Activated CD4-positive, alpha-beta T cell treated with anti-CD3 and anti-CD28 coated beads, Interleukin-2, amount 50 U/mL, for 24 hours (primary cell): ENCODE measurements around the gene PPID.
A peak's percentile ranks its signal among the peaks of the same experiment; 100 is the strongest.
"Not testable (repeated sequence)": the region's sequence is repeated elsewhere in the genome, so short reads cannot be mapped to it uniquely, and the experiment has no call there.

Experiments used
- DNase-seq, 2 donors: peaks; one replicate each; pipeline ENCODE4 v3.0.0-alpha.2; 2020; ENCODE audit warnings: low read depth in 1 of 2, low spot score in 1 of 2

The PPID gene

DNA sequence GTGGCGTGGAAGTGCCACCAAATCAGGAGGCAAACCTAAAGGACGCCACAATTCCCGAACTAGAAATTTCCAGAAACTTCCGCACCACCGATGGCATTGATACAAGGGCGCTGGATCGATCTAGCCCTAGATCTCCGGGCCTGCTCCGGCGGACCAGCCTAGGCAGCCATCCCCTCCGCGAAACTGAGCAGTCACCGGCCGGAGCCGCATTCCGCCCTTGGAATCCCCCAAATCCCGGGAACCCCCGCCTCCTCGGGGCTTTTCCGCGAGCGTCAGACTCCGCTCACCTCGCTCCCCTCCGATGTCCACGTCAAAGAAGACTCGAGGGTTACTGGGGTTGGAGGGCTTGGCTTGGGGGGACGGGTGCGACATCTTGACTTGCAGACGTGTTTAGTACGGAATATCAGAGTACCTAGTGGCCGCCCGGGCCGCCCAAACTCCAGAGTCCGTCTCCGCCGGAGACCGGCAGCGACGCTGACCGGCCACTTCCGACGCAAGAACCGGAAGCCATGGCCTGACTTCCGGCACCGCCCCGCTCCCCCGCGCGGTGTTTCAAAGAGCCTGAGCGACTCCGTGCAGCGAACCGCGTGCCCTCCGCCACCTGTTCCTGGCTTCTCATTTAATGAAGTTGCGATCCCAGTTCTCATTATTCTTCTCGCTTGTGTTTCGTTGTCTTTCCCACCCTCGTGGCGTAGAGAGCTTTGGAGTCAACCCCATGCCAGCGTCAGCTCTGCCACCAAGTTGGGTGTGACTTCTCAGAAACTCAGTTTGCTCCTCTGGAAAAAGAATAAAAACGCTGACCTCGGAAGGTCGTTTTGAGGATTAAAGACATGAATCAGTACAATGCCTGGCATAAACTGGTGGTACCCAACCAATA is at the start of gene PPID:
Gene PPID, minus strand, starts transcription at position 480 of the 877 bp plus-strand sequence. Its CDS starts 108 bp downstream, at position 372.
- DNase-seq = peak; percentile 73 to 79

DNA sequence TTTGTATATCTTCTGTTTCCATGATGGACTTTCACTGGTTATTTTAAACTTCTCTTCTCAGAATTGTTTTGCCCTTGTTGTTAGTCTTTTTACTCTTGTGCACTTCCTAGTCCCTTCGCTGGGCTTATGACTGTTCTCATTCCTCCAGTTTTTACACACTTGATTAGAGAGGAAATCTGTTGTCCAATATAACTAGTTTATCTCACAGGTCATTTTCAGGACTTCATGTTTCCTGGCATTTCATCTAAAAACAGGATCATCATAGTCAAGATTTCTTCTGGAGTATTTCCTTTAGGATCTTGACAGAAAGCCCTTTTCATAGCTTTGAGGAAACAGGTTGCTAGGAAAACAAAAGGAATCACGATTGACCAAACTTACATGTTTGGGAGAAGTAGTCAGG is 48.6 kb upstream of the PPID start:
- no peak for DNase-seq

DNA sequence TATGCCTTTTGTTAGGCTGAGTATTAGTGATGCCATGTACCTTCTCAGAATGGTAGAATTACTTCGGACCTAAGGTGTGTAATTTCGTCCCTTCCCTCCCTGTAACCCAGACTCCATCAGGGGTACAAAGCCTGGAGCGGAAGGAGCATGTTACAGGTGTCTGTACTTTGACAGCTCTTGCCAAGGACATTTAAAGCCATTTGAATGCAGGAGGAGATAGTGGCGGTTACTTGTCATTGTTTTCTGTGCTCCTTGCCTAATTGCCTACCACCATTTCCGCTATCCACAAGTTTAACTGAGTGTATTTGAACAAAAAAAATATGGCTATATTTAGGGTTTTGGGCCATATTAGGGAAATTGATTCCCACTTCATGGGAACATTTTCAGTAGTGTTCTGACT is 47.5 kb upstream of the PPID start:
- no peak for DNase-seq

DNA sequence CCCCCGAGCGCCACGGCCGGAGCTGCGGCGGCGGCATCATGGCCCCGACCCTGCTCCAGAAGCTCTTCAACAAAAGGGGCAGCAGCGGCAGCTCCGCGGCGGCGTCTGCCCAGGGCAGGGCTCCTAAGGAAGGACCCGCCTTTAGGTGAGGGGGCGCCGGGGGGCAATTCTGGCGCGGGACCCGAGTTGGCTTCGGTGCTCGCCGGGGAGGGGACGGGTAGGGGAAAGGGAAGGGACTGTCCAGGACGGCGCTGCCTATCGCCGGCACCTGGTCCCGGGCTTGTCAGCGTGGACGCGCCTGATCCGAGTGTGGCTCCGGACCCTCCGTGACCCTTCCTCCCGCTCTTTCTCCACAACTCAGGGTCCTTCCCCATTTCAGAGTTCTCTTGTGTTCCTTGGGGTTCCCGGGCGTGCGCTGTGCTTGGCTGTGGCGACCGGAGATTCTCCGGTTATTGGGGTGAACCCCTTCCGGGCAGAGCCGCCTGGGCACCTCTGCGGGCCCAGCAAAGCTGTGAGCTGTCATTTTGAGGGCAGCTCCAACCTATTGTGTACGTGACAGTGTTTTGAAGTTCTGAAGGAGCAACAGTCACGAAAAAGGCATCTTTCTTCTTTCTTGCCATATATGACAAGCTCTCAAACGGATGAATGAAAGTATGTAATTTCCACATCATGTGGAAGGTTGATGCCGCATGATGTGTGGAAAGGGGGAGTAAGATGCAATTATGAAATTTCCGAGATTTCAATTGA is 46.2 kb upstream of the PPID start:
- DNase-seq = peak; percentile 13 to 17

DNA sequence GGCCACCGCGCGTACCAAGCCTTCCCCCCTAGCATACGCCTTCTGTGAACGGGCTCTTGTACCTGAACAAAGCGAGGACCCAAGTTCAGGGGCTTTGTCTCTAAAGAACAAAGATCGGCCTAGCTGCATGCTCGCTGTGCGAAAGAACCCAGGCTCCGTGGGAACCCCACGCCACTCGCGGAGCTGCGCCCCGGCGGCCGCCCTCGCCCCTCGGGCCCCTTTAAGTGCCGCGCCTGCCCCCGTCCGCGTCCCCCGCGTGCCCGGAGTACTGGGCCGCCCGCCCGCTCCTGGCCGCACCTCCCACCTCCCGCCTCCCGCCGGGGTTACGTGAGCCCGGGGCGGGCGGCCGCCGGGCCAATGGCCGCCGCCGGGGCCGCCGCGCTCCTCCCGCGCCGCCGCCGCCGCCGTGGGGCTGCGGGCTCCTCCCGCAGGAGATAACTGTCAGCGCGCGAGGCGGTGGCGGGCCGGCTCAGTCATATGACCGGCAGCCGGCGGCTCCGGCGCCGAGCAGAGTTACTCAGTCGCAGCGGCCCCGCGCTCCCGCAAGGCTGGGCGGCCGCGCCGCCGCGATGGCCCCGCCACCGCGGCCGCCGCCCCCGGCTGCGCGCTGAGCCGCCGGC is 45.5 kb upstream of the PPID start, which contains the start of gene FNIP2:
Gene FNIP2, plus strand, starts transcription at position 472 of the 620 bp plus-strand sequence. CDS start 187 bp downstream, outside the sequence.
- peak; percentile 35 to 39 for DNase-seq

DNA sequence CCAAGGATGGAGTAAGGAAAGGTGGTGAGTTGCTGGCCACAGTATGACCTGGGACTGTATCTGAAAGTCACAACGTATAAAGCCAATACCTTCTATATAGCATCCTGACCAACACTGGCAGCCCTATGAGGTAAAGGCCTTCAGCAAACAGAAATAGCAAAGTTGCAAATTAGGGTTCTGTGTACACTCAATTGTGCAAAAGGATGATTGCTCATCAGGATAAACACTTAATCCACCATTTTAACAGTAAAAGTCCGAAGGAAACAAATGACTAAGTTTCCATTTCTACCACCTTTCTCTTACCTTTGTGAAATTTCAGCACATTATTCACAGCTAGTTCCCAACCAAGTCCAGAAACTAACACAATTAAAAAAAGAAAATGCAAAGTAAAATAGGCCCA is 44.3 kb upstream of the PPID start:
- DNase-seq = no peak

DNA sequence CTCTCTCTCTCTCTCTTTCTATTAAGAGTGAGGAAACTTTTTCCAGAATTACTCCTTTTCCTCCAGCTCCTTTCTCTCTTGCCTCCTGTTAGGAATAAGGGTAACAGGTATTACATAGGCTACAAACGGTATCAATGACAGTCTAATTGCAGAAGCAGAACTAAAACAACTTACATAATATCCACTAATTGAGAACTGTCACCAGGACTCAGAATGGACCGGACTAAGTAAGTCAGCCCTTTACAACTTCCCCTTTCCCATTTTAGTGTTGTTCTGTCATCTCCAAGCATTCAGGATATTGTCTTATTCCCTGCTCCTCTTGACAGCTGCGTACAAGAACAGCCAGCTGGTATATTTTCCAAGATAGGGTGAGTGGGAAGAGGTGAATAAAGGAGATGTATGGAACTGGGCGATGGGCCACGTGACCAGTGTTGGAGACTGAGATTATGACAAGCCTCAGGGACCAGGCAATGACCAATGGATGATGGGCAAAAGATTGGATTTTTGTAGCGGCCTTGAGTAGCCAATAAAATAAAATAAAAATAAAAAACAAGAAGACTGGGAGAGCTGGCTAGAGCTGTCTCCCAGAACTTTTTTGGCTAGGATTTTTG is 43.3 kb upstream of the PPID start:
- DNase-seq = no peak

DNA sequence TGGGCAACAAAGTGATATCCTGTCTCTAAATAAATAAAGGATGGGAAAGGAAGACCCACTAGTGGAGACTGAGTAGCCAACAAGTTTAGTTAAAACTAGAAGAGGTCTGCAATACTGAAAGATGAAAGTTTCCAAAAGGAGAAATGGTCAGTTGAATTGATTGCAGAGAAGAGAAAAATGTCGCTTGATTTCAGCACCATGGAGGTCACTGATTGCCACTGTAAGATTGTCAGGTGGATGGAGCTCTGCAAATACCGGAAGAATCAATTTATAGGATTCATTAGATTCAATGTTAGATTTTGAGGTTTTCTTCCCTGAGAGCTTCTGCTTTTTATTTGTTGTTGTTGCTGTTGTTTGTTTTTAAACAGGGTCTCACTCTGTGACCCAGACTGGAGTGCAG is 40.3 kb upstream of the PPID start:
- no peak for DNase-seq

DNA sequence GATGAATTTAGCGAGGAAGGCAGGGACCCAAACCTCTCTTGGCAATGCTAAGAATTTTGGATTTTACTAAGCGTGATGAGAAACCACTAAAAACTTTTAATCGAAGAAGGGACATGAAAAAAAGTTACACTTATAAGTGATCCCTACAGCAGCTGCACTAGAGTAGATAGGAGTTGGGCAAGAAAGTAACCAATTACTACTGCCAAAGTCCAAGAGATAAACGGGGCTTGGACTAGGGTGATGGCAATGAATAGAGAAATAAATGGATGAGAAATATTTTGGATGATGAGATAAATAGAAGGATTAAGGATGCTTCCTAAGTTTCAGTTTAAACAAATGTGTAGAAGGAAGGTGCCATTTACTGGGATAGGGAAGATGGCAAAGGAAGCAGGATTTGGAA is 39.4 kb upstream of the PPID start:
- no peak for DNase-seq

DNA sequence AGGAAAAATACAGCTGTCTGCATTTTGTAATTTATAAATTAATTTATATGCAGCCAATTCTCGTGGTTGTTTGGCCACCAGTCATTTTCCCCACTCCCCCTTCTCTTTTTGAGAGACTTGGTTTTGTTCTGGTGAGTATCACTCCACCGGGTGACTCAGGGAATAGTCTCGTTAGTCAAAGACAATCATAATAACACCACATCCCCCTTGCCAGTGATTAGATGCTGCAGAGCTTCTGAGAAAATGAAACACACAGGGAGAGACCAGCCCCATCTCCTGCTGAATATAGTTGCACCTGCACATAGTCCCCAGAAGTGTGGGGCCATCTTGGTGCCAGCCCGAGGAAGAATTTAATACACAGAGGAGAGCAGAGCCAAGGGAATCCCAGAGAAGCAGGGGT is 37.7 kb upstream of the PPID start:
- no peak for DNase-seq

DNA sequence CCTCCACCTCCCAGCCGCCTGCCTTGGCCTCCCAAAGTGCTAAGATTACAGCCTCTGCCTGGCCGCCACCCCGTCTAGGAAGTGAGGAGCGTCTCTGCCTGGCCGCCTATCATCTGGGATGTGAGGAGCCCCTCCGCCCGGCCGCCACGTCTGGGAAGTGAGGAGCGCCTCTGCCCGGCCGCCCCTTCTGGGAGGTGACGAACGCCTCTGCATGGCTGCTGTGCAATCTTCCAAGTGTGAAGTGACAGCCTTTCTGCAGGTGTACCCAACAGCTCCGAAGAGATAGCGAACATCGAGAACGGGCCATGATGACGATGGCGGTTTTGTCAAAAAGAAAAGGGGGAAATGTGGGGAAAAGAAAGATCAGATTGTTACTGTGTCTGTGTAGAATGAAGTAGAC is 36.3 kb upstream of the PPID start:
- not testable (repeated sequence) for DNase-seq

DNA sequence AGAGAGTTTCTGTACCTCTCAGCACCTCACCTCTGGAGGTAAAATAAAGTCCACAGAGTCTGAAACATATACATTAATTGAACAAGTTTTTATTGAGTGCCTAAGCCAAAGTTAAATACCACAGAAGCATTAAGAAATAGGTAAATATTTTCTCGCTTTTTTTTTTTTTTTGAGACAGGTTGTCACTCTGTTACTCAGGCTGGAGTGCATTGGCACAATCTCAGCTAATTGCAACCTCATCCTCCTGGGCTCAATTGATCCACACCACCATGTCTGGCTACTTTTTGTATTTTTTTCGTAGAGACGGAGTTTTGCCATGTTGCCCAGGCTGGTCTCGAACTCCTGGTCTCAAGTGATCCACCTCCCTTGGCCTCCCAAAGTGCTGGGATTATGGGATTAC is 35.5 kb upstream of the PPID start:
- DNase-seq = no peak

DNA sequence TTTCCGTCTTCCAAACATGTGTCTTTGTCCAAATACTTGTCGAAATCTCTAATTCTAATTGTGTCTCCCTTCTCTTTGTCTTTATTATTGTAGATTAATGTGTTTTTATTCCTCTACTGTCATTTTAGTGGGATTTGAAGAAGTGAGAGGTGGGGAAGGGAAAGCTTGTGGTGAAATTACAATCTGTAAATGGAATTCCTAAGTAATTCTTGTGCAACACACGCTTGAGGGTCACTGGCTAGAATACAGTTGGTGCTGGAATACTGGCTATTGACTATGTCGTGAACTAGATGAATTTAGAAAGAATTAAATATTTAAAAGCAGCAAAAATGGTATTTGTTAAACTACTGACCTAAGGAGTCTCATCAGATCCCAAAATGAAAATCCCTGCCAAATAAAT is 34.9 kb upstream of the PPID start:
- DNase-seq = no peak

DNA sequence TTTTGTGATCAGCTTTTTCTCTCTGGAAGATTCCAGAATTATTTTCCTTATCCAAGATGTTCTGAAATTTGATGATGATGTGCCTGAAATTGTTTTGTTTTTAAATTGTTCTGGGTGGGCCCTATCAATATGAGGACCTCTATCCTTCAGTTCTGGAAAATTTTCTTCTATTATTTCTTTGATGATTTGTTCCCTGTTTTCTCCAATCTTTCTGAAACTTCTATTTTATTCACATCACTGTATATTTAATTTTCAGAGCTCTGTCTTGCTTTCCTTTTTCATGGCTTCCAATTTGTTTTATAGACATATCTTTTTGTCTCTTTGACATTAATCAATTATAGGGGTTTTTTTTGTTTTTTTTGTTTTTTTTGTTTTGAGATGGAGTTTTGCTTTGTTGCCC is 33.4 kb upstream of the PPID start:
- no peak for DNase-seq

DNA sequence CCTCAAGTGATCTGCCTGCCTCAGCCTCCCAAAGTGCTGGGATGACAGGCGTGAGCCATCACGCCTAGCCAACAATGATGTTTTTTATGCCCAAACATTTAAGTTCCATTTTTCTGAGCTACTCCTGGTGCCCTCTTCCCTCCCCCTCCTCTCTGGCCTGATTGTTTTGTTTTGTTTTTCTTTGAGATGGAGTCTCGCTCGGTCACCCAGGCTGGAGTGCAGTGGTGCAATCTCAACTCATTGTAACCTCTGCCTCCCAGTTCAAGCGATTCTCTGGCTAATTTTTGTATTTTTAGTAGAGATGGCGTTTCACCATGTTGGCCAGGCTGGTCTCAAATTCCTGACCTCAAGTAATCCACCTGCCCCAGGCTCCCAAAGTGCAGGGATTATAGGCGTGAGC is 32.6 kb upstream of the PPID start:
- not testable (repeated sequence) for DNase-seq

DNA sequence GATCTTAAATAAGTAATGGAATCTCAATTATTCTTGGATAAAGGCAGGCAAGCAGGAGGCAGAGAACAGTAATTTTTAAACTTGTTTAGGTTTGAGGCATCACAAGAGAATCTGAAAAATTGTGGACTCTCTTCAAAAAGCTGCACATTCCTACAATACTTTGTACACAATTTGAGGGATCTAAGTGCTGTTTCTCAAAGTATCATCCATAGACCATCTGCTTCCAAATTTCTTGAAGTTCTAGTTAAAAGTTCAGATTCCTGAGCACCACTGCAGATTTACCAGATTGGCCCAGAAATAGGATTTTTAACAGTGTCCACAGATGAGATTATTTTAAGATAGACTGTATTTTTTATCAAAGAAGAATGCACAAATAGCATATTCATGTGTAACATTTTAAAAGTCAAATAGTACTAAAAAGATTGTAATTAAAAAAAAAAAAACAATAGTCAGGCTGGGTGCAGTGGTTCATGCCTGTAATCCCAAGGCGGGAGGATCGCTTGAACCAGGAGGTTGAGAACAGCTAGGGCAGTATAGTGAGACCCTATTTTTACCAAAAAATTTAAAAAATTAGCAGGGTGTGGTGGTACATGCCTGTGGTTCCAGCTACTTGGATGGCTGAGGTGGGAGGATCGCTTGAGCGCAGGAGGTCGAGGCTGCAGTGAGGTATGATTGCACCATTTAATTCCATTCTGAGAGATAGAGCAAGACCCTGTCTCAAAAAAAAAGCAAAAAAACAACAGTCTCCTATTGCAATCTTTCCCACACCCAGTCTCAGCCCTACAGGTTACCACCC is 31.4 kb upstream of the PPID start:
- no peak for DNase-seq

DNA sequence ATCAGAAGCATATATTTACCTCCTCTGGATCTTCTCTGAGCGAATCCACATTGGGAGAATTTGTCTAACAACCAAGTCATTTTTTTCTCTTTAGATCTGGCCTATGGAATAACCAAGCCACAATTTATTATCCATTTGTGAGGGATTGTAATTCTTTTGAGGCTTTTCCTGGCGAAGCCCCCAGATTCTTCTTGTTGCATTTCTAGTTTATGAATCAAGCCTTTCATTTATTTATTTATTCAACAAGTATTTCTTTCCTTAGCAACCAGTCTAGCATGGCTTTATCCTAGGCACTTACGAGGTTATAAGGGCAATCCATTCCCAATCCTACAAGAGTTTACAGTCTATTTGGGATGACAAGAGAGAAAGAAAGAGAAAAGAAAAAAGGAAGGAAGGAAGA is 27.2 kb upstream of the PPID start:
- DNase-seq = no peak

DNA sequence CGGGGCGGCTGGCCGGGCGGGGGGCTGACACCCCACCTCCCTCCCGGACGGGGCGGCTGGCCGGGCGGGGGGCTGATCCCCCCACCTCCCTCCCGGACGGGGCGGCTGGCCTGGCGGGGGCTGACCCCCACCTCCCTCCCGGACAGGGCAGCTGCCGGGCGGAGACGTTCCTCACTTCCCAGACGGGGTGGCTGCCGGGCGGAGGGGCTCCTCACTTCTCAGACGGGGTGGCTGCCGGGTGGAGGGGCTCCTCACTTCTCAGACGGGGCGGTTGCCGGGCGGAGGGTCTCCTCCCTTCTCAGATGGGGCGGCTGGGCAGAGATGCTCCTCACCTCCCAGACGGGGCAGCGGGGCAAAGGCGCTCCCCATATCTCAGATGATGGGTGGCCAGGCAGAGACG is 23.3 kb upstream of the PPID start:
- not testable (repeated sequence) for DNase-seq

DNA sequence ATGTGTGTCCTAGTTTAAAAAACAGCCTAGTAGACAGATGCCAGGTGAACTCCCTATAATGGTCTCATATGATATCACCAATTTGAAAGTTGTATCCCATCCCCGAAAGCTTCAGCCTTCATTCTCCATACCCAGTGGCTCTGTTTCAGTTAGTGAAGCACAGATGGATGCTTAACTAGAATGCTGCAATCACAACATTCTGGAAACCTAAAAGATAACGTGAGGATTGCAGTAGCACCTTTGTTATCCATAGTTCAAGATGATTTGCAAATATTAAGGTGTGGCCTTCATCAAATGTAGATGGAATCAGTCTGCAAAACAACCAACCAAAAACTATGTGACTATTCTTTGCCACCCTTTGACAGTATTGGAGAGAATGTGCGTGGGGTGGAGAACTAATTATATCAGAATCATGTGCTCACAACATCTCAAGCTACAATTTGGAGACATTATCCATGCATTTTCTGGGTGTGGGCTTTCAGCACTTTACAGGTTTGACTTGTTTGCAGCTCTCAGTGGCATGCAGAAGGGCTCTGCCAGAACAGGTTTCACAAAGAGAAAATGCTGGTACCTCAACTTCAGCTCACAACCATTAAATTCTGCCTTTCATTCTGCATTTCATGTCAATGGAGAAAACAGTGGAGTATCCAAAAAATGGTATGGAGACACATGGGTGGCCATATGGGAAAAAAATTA is 18.3 kb upstream of the PPID start:
- no peak for DNase-seq

DNA sequence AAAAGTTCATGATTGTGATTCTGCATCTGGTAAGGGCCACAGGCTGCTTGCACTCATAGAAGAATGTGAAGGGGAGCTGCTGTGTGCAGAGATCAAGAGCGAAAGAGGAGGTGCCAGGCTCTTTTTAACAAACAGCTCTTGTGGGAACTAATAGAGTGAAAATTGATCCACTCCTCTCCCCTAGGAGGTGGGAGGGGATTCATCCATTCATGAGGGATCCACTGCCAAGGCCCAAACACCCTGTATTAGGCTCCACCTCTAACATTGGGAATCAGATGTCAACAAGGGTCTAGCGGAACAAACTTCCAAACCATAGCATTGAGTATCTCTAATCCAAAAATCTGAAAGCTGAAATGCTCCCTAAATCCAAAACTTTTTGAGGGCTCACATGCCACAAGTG is 16.4 kb upstream of the PPID start:
- no peak for DNase-seq
